Left renal cortex interstitium (tissue), 4 donors: ENCODE measurements around the gene PCMT1. TPM values are rescaled to one million over a fixed set of nuclear protein-coding genes. Genes with fewer than 3 reads are reported as not detected.
"Not testable (repeated sequence)": the region's sequence is repeated elsewhere in the genome, so short reads cannot be mapped to it uniquely, and the experiment has no call there.

Source experiments
- DNase-seq, 4 donors: peaks; one replicate each; pipeline ENCODE4 v3.0.0-alpha.2; 2013; ENCODE audit warnings: low read depth in 4 of 4, low spot score in 2 of 4, missing footprints in 1 of 4
- polyA plus RNA-seq, 4 donors: library from polyadenylated mRNA; unstranded; fragments of 120-200 nt; gene quantifications; one replicate each; pipeline ENCODE4 v1.2.1, GENCODE V29; 2013; ENCODE audit not compliant: insufficient read length in 4 of 4

PCMT1 gene
- 10 to 100 TPM; 83.3 to 98.4 (median 90.1) TPM for polyA plus RNA-seq

DNA sequence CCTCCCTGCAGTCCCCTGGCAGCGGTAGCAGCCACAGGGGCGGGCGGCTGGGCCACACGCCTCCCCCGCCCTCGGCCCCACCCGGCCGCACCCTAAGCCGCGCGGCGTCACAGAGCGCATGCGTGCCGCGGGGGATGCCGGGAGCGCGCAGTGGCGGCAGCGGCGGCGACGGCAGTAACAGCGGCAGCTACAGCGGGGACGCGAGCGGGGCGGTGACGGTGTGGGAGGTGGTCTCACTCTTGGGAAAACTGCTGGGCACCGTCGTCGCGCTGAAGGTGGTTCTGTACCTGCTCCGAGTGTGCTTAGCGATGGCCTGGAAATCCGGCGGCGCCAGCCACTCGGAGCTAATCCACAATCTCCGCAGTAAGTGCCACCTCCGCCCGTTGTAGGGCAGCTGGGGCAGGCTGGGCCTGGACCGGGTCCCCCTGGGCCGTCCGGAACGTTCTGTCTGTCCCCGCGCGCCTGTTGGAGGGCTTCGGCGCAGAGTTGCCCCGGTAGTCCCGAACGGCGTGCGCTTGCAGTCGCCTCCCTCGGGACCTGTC, at the start of gene PCMT1:
PCMT1 (plus strand) TSS at position 148 of the 542 bp plus-strand sequence; CDS start at position 309, 161 bp downstream.
- DNase-seq = peak; percentile 62 to 86 (median 78)

DNA sequence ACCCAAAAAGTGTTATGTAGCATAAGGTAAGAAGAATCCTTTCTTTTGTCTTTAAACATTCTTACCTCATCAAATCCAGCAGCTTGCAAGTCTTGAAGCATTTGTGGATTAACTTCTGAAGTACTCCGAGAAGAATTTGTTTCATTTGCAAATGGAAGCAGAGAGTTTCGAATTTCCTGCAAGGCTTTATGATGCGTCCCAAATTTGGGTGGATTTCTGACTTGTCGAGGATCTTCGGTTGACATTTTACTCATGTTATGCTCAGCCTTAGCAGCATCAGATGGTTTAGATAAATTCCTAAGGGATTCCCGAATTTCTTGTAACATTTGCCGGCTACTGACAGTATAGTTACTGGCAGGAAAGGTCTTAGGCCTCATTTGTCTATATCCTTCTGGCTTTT, 47.8 kb upstream of the PCMT1 start:
- no peak for DNase-seq

DNA sequence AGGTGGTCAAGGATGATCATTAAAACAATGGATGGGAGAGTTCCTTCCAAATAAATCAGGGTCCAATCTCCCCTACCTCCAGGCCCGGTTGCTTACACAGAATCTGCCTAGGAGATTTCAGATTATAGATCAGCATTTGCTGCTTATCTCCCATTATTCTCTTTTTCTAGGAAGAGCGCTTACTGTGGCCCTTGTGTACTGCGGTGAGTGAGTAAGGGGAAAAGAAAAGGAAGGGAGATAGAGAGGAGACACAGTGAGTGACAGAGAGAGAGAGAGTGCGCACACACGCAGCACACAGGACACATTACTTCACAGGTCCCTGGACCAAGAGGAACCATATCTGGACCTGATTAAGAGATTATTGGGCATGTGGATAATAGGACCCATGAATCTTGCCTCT, 37.8 kb upstream of the PCMT1 start:
- no peak for DNase-seq

DNA sequence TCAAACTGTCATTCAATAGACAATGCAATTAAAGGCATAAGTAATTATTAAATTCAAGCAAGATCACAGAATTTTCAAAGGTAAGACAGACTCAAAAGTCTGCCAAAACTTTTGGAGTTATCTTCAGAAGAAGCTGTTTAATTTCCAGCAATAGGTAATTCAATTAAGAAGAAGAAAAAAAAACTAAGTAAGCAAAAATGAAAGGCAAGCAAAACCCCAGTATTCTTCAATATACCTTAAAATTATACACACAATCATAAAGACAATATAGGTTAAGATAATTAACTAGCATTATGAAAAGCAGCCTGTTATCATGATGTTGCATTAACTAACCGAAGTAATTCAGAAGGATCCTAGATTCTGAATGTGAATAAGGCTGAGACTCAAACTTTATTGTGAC, 35.1 kb upstream of the PCMT1 start:
- DNase-seq = no peak

DNA sequence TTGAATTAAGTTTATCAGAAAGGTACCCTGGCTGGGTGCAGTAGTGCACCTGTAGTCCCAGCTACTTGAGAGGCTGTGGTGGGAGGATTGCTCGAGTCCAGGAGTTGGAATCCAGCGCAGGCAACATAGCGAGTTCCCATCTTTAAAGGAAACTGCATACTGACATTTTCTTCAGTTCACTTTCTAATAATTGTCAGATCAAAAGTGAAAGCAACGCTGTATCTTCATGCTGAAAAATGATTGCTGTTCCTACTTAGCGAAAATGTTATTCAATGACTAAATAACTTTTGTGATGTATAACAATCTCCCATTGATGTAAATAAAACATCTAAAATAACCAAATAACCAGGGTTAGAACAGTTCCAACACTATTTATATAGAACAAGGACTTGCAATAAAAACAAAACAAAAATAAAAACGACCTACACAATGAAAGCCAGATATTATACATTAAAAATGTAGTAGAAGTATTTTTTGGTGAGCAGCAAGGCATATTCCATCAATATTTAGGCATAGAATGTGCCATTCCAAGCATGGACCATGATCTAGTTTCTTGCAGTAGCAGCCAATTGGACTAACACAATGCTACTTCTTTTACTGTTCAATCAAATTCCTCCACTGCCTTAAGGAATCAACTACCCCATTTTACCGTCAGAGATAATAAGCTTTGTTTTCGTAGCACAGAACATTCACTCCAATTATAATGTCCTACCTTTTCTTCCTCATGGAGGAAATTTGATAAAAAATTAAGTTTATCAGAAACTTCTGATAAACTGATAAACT, 33.2 kb upstream of the PCMT1 start:
- no peak for DNase-seq

DNA sequence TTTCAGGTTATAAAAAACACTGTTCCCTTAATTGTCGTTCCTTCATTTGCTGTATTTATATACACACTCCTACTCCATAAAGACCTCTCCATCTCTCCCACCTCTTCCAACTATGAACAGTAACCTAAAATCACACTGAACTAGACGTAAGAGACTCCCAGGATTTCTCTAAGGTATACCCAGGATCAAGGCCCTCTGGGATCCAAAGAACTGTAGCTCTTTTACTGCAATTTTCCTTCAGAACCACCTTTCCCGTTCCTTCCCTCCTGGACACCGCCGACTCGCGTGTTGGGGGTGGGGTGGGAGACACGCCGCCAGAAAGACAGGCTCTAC, 32.3 kb upstream of the PCMT1 start:
- peak in 3 of 4 donors; percentile 16 to 60 (median 50) for DNase-seq

DNA sequence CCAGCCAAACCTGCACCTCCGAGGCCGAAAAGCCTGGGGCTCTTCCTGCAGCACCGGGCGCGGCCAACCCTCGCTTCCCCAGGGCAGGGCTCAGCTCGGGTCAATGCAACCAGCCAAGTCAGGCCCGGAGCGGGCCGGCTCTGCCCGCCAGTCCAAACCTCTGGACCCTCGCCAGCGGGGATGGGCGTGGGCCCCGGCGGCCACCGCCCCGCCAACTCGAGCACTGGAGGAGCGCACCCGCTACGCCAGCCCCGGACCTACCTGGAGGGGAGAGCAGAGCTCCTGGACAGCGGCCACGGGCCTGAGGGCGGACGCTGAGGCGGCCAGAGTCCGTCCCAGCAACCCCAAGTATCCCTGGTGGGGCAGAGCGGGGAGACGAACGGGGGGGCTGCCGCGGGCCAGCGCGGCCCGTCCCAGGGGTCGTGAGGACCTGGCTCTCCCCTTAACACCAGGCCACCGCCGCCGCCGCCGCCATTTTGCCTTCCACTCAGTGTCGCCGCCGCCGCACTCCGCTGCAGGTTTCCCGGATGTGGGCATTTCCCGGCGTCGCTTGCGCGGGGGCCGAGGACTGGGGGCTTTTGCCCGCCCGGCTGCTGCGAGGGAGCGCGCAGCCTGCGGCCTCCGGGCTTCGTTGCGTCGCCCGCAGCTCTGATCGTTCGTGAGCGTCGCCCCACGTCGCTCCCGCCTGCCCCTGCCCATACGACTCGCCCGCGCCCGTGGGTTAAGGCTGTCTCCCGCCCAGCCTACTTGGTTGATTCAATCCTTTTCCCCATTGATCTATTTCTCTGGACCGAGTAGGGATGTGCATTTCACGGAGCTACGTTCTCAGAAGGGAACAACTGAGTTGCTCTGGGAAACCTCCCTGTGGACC, 31.7 kb upstream of the PCMT1 start, which contains the start of gene LATS1:
LATS1 (minus strand) TSS at position 514 of the 871 bp plus-strand sequence. CDS start 15,975 bp downstream, outside the sequence.
- DNase-seq = peak; percentile 66 to 82 (median 76)

DNA sequence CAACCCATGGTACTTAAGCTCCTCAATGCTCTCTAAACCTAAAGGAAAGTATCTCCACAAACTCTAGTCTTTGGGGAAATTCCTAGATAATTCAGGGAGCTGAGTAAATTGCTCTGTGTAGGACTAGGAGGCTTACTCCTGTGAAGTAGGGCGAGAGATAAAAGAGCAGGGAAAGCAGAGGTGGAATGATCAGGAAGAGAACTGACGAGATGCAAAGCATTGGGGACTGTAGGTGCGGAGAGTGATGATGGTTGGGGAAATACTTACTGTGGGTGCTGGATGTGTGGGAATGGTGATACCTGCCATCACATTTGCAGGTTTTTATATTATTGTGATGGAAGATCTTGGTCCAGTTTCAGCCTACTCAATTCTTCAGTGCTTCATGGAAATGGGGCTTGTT, 30.0 kb upstream of the PCMT1 start:
- DNase-seq = no peak

DNA sequence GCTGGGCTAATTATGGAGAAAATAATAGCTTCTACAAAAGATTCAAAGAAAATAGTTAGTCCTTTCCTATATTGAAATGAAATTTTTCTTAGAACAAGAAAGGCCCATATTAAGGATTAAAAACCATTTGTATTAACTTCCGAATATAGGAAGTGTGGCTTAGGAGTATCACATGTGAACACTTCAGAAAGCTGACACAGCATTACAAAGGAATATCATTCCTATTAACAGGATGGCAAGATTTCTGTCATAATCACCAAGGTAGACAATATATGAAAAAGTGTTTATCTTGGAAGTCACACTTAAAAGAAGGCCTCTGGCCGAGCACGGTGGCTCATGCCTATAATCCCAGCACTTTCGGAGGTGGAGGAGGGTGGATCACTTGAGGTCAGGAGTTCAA, 26.3 kb upstream of the PCMT1 start:
- DNase-seq = no peak

DNA sequence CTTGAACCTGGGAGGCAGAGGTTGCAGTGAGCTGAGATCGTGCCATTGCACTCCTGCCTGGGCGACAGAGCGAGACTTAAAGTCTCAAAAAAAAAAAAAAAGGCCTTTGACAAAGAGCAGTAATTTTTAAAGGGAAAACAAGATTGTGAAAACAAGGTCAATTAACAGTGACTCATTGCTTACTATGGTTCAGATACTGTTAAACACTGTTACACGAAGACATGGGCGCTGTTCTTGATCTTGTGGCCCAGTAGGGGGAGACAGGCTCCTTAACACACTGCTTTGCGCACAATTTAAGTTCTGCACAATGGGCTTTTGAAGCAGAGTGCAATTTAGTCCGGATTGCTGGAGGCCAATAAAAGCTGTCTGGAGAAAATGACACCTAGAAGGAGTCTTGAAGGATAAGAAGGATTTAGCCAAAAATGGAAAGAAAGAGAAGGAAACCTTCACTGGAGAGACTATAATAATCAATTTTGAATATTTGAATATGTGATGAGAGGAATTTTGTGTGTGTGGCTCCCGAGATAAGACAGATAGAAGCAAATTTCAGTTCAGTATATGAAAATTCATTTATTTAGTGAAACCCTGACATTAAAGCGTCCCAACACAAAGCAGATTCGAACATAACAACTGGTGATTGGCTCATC, 25.6 kb upstream of the PCMT1 start:
- DNase-seq = no peak

DNA sequence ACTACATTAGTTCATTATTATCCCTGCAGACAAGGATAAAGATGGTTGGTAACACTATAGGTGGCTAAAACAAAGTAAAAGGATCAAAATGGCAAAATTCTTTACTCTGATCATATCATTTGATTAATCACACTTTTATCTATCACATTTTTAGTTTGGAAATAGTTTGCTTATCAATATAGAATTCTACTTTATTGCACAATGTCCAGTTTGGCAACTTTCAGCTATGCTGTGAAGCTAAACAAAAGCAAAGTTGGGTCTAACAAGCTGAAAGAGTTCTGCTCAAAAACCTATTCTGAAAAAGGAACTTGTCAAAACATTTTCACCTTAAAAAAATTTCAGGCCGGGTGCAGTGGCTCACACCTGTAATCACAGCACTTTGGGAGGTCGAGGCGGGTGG, 23.8 kb upstream of the PCMT1 start:
- no peak for DNase-seq

DNA sequence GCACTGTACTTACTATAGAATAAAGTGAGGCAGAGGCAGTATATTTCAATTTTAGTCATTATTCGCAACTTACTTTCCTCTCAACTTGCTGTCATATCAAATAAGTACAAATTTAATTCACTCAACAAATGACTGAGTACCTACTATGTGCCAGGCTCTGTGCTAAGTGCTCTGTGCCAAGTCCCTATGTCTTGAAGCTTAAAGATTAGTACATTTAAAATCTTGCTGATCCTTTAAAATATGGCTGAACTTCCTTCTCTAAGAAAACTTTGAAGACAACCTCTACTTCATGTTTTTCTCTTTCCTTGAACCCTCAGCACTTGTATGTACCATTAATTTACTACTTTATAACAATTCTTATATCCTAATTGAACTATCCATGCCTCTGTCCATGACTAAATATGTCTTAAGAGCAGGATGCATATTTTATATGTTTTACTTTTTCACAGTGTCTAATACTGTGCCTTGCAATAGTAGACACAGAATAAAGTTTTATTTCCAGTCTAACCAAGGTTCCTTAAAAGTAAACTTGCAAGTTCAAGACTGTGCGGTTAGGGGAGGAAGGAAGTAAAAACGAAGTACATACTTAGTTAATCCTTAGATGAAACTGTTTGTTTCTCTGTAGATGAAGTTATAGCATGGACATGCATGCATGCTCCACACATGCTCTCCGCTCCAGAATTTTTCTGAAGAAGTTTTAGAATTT, 21.6 kb upstream of the PCMT1 start:
- DNase-seq = no peak

DNA sequence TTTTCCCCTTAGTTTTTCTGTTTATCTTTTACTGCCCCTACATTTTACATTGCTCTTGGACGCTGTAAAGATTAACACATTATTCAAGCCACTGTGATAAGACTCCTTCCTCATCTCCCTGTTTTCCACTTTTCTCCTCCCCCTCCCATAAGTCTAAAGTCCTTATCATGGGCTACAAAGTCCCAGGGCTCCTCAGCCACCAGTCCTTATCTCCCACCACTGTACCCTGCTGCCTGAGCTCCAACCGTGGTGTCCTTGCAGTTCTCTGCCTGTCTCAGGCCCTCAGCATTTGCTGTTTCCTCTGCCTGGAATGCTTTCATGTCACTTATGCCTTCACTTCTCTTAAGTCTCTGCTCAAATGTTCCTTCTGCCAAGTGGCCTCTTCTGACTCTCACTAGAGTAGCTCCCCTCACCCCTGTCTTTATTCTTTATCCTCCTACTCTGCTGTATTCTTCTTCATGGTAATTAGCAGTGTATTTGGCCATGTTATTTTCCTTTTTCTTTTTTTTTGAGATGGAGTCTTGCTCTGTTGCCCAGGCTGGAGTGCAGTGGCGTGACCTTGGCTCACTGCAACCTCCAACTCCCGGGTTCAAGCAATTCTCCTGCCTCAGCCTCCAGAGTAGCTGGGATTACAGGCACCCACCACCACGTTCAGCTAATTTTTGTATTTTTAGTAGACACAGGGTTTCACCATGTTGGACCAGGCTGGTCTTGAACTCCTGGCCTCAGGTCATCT, 20.9 kb upstream of the PCMT1 start:
- no peak for DNase-seq

DNA sequence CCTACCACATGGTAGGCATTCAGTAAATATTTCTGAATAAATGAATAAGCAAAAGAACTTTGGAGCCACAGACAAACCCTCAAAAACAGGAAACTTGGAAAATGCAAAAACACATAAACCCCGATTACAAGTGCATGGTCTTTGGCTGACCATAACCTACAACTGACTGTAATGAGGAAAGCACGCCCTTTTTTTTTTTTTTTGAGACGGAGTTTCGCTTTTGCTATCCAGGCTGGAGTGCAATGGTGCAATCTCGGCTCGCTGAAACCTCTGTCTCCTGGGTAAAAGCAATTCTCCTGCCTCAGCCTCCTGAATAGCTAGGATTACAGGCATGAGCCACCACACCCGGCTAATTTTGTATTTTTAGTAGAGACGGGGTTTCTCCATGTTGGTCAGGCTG, 19.7 kb upstream of the PCMT1 start:
- no peak for DNase-seq

DNA sequence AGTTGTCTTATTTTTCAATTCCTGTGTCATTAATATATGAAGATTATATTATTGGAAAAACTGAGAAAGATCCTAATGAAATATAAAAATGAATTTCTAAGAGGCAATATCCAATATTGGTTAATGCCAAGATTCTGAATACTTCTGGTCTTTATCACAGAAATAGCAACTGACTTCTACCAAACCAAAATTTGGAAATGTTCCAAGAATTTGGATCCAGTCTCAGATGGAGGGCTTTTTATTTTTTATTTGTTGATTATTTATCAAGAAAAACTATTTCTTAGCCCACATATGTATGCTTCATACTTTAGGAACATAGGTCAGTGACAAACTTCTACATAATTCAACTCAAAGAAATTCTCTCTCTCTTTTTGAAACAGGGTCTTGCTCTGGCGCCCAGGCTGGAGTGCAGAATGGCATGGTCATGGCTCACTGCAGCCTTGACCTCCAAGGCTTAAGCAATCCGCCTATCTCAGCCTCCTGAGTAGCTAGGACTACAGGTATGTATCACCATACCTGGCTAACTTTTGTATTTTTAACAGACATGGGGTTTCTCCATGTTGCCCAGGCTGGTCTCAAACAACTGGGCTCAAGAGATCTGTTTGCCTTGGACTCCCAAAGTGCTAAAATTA, 16.3 kb upstream of the PCMT1 start:
- no peak for DNase-seq

DNA sequence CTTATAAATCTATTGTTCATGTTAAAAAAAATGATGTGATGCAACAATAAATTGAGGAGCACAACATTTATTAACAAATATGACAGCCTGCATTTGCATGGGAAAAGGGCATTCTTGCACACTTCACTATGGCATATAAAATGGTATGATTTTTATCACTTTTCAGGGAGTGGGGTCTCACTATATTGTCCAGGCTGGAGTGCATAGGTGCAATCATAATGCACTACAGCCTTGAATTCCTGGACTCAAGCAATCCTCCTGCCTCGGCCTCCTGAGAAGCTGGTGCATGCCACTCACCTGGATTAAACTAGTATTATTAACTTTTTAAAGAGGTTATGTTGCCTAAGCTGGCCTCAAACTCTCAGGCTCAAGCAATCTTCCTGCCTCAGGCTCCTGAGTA, 14.6 kb upstream of the PCMT1 start:
- no peak for DNase-seq

DNA sequence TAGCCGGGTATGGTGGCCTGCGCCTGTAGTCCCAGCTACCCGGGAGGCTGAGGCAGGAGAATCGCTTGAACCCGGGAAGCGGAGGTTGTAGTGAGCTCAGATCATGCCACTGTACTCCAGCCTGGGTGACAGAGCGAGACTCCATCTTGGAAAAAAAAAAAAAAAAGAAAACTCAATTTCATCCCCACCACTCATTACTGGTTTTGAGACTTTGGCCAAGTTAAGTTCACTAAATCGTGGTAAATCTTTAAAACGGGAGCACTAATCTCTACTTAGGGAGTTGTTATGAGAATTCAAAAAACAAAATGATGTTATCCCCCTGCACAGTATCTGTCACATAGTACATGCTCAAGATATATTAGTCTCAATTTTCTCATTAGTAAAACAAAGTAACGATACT, 4.3 kb upstream of the PCMT1 start:
- not testable (repeated sequence) for DNase-seq

DNA sequence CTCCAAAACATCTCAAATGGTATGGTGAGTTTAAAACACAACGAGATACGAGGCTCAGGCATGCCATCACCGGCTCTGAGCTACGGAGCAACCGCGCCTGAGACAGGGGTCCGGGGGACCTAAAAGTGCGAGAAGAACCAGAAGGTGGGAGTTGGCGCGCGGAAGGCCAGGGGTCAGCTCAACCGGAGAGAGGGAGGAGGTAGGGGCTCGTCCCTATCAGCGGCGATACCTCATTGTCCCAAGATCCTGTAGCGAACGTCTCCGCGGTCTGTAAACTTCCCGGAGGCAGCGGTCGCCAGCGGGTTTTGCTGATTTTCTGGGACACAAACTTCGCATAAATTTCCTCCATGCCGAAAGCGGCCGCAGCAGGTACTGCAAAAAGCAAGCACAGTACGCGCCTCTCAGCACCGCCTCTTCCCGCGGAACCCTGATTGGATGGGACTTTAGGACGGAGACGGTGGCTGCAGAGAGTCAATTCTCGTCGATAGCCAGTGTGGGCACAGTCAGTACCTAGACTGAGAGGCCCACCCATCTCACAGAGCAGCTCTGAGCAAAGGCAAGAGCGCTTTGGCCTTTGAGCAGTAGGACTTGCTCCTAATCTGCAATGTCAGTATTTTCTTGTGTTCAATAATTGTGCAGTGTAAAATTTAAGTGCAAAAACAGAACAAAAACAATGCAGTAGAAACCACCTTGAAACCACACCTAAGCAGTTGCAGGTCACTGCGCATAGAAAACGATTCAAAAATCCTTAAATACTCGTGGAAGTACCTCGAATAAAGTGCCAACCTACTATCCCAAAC, 3.2 kb upstream of the PCMT1 start, which contains the start of gene NUP43:
NUP43 (minus strand) TSS at position 383 of the 800 bp plus-strand sequence; CDS start at position 349, 34 bp downstream.
- DNase-seq = peak; percentile 85 to 95 (median 87)
